ENCODE results near the gene MEIS1.

Gene MEIS1

GRCh38 chr2:66594001-66594400, 159.1 kb downstream of the MEIS1 start:
- H3K4me3 ChIP-seq (ENCODE audit: low read length) = no peak overlapping the region
- no peak for TF ChIP-seq CTCF (IDR thresholded peaks at IDR 0.05; ENCODE audit: low read depth, low read length, poor library complexity, severe bottlenecking)
- no peak for TF ChIP-seq EZH2phosphoT487 (IDR thresholded peaks at IDR 0.05; ENCODE audit: borderline replicate concordance, low read length)
- H4K20me1 ChIP-seq (ENCODE audit: control insufficient read depth, insufficient read depth, low read depth, low read length) = no peaks in the 10 kb centered on the region
- no peaks in the 10 kb centered on the region for H3K9me2 ChIP-seq (replicated peaks; ENCODE audit: control insufficient read depth, low read length)
- H3K9me3 ChIP-seq (ENCODE audit: control insufficient read depth, insufficient read depth, low read length) = no peaks in the 10 kb centered on the region
- no peak overlapping the region for H3K27ac ChIP-seq (ENCODE audit: low read depth, low read length)
- H3K79me2 ChIP-seq (ENCODE audit: control insufficient read depth, low read length) = no peaks in the 10 kb centered on the region
- no peaks in the 10 kb centered on the region for H3K27me3 ChIP-seq (ENCODE audit: control insufficient read depth, low read length)
- H3F3A ChIP-seq (ENCODE audit: control insufficient read depth, insufficient read depth) = no peaks in the 10 kb centered on the region
- no peaks in the 10 kb centered on the region for H3K4me1 ChIP-seq (ENCODE audit: control insufficient read depth, low read length)
- no peak overlapping the region for H3K4me2 ChIP-seq (ENCODE audit: low read length)
- no peaks in the 10 kb centered on the region for H3K36me3 ChIP-seq (ENCODE audit: control insufficient read depth, low read length)

GRCh38 chr2:66595556-66595955, 160.6 kb downstream of the MEIS1 start:
- Histone ChIP-seq H3K36me3 (ENCODE audit: control insufficient read depth, low read length) (no peaks in the 10 kb centered on the region), H3K9me3 (ENCODE audit: control insufficient read depth, insufficient read depth, low read length) (no peaks in the 10 kb centered on the region), H3K27me3 (ENCODE audit: control insufficient read depth, low read length) (no peaks in the 10 kb centered on the region), H3K4me1 (ENCODE audit: control insufficient read depth, low read length) (no peaks in the 10 kb centered on the region), H3K4me3 (ENCODE audit: low read length) (no peak overlapping the region), H3K4me2 (ENCODE audit: low read length) (no peak overlapping the region), H3K79me2 (ENCODE audit: control insufficient read depth, low read length) (no peaks in the 10 kb centered on the region), H3K27ac (ENCODE audit: low read depth, low read length) (no peak overlapping the region), H4K20me1 (ENCODE audit: control insufficient read depth, insufficient read depth, low read depth, low read length) (no peaks in the 10 kb centered on the region), H3F3A (ENCODE audit: control insufficient read depth, insufficient read depth) (no peaks in the 10 kb centered on the region), H3K9me2 (replicated peaks; ENCODE audit: control insufficient read depth, low read length) (no peaks in the 10 kb centered on the region)
- TF ChIP-seq EZH2phosphoT487 (IDR thresholded peaks at IDR 0.05; ENCODE audit: borderline replicate concordance, low read length) (no peak), CTCF (IDR thresholded peaks at IDR 0.05; ENCODE audit: low read depth, low read length, poor library complexity, severe bottlenecking) (no peak)

- no peaks in the 10 kb centered on the region for H3K9me3 ChIP-seq (ENCODE audit: control insufficient read depth, insufficient read depth, low read length)
- no peaks in the 10 kb centered on the region for H3F3A ChIP-seq (ENCODE audit: control insufficient read depth, insufficient read depth)
- no peaks in the 10 kb centered on the region for H4K20me1 ChIP-seq (ENCODE audit: control insufficient read depth, insufficient read depth, low read depth, low read length)
- H3K9me2 ChIP-seq (replicated peaks; ENCODE audit: control insufficient read depth, low read length) = no peaks in the 10 kb centered on the region
- no peak overlapping the region for H3K4me3 ChIP-seq (ENCODE audit: low read length)
- no peak overlapping the region for H3K4me2 ChIP-seq (ENCODE audit: low read length)
- no peaks in the 10 kb centered on the region for H3K36me3 ChIP-seq (ENCODE audit: control insufficient read depth, low read length)
- no peak overlapping the region for H3K27ac ChIP-seq (ENCODE audit: low read depth, low read length)
- H3K27me3 ChIP-seq (ENCODE audit: control insufficient read depth, low read length) = no peaks in the 10 kb centered on the region
- no peaks in the 10 kb centered on the region for H3K4me1 ChIP-seq (ENCODE audit: control insufficient read depth, low read length)
- TF ChIP-seq CTCF (IDR thresholded peaks at IDR 0.05; ENCODE audit: low read depth, low read length, poor library complexity, severe bottlenecking) = no peak
- no peak for TF ChIP-seq EZH2phosphoT487 (IDR thresholded peaks at IDR 0.05; ENCODE audit: borderline replicate concordance, low read length)
- no peaks in the 10 kb centered on the region for H3K79me2 ChIP-seq (ENCODE audit: control insufficient read depth, low read length)
These were observed 161.3 kb downstream of the MEIS1 start for GRCh38 chr2:66596256-66596655.

GRCh38 chr2:66601624-66602023, 166.7 kb downstream of the MEIS1 start:
- H3K27ac ChIP-seq (ENCODE audit: low read depth, low read length) = no peak overlapping the region
- no peaks in the 10 kb centered on the region for H3K9me3 ChIP-seq (ENCODE audit: control insufficient read depth, insufficient read depth, low read length)
- H3K4me2 ChIP-seq (ENCODE audit: low read length) = no peak overlapping the region
- H3K27me3 ChIP-seq (ENCODE audit: control insufficient read depth, low read length) = no peaks in the 10 kb centered on the region
- no peaks in the 10 kb centered on the region for H3F3A ChIP-seq (ENCODE audit: control insufficient read depth, insufficient read depth)
- TF ChIP-seq EZH2phosphoT487 (IDR thresholded peaks at IDR 0.05; ENCODE audit: borderline replicate concordance, low read length) = no peak
- TF ChIP-seq CTCF (IDR thresholded peaks at IDR 0.05; ENCODE audit: low read depth, low read length, poor library complexity, severe bottlenecking) = no peak
- H3K79me2 ChIP-seq (ENCODE audit: control insufficient read depth, low read length) = no peaks in the 10 kb centered on the region
- no peaks in the 10 kb centered on the region for H3K4me1 ChIP-seq (ENCODE audit: control insufficient read depth, low read length)
- H3K36me3 ChIP-seq (ENCODE audit: control insufficient read depth, low read length) = no peaks in the 10 kb centered on the region
- H3K9me2 ChIP-seq (replicated peaks; ENCODE audit: control insufficient read depth, low read length) = no peaks in the 10 kb centered on the region
- no peaks in the 10 kb centered on the region for H4K20me1 ChIP-seq (ENCODE audit: control insufficient read depth, insufficient read depth, low read depth, low read length)
- no peak overlapping the region for H3K4me3 ChIP-seq (ENCODE audit: low read length)
